Thyroid gland (tissue), 4 donors: ENCODE measurements around the gene CERS4. TPM values are rescaled to one million over a fixed set of nuclear protein-coding genes. Genes with fewer than 3 reads are reported as not detected.
"Not testable (repeated sequence)": the region's sequence is repeated elsewhere in the genome, so short reads cannot be mapped to it uniquely, and the experiment has no call there.

Experiments used
- DNase-seq, 2 donors: peaks; one replicate each; pipeline ENCODE4 v3.0.0-alpha.2; 2019
- H3K27ac ChIP-seq, 3 donors: fragments of 200-600 bp; sonication (generic); 1 replicate in 2 of 3; 2 replicates in 1 of 3; pipeline ENCODE4 v1.5.1; 2016 to 2019; ENCODE audit warnings: mild to moderate bottlenecking in 1 of 3, moderate library complexity in 1 of 3
- H3K27me3 ChIP-seq: fragments of 200-600 bp; sonication (generic); one replicate; pipeline ENCODE4 v1.5.1; 2019
- H3K36me3 ChIP-seq, 2 donors: fragments of 200-600 bp; sonication (generic); one replicate each; pipeline ENCODE4 v1.5.1; 2016 to 2019
- H3K4me1 ChIP-seq, 2 donors: fragments of 200-600 bp; sonication (generic); one replicate each; pipeline ENCODE4 v1.5.1; 2017 to 2019
- H3K4me3 ChIP-seq, 3 donors: fragments of 200-600 bp; sonication (generic); replicated peaks in 1 of 3; 1 replicate in 2 of 3; 2 replicates in 1 of 3; pipeline ENCODE4 v1.5.1; 2016; ENCODE audit warnings: mild to moderate bottlenecking in 1 of 3
- H3K9me3 ChIP-seq: fragments of 200-600 bp; sonication (generic); one replicate; pipeline ENCODE4 v1.5.1; 2017
- POLR2A ChIP-seq, 2 donors: fragments of 450-650 bp; IDR thresholded peaks; one replicate each; pipeline ENCODE4 v1.6.1; 2017; ENCODE audit warnings: antibody characterized with exemption in 2 of 2, mild to moderate bottlenecking in 2 of 2, moderate library complexity in 1 of 2
- WGBS, 2 donors: methylation state at CpG; one replicate each; pipeline ENCODE4 v1.1.5; 2017; 5-methylcytosine and 5-hydroxymethylcytosine counted together
- intact Hi-C: fragments of 100-400 bp; cut with DNase I; formaldehyde crosslinking; loops from one replicate; pipeline ENCODE4 v1.15.1; 2023
- total RNA-seq, 4 donors: library from RNA; depleted of rRNA; stranded (reverse); fragments of >200 nt; gene quantifications; one replicate each; pipeline ENCODE4 v1.2.3, GENCODE V29; 2016
- TF ChIP-seq, protein P1 (sequence below), 6 experiments: fragments of 200-600 bp in 3 of 6; fragments of 450-650 bp in 3 of 6; sonication (generic) in 3 of 6; IDR thresholded peaks; one replicate each; pipeline ENCODE4 v1.5.1; 2016 to 2019; ENCODE audit warnings: antibody characterized with exemption in 6 of 6, mild to moderate bottlenecking in 2 of 6, inconsistent platforms in 1 of 6, moderate library complexity in 1 of 6

CERS4 gene
- total RNA-seq, 4 donors from 2014 or later = 123 to 175 (median 144) TPM

DNA sequence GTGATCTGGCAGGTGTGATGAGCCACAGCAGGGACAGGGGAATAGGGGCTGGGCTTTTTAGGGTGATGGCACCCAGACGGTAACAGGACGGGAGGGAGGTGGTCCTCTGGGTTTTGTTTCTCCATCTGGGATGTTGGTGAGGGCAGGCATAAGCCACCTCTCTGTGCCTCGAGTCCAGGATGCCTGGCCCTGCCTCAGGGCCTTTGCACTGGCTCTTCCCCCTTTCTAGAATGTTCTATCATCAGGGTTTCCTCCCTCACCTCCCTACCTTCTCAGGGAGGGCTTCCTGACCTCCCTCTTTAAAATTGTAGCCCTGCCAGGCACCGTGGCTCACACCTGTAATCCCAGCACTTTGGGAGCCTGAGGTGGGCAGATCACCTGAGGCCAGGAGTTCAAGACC lies 6.6 kb downstream of the CERS4 start:
- TF ChIP-seq, protein P1, sequence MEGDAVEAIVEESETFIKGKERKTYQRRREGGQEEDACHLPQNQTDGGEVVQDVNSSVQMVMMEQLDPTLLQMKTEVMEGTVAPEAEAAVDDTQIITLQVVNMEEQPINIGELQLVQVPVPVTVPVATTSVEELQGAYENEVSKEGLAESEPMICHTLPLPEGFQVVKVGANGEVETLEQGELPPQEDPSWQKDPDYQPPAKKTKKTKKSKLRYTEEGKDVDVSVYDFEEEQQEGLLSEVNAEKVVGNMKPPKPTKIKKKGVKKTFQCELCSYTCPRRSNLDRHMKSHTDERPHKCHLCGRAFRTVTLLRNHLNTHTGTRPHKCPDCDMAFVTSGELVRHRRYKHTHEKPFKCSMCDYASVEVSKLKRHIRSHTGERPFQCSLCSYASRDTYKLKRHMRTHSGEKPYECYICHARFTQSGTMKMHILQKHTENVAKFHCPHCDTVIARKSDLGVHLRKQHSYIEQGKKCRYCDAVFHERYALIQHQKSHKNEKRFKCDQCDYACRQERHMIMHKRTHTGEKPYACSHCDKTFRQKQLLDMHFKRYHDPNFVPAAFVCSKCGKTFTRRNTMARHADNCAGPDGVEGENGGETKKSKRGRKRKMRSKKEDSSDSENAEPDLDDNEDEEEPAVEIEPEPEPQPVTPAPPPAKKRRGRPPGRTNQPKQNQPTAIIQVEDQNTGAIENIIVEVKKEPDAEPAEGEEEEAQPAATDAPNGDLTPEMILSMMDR (IDR thresholded peaks at IDR 0.05) = no peak
- no peak for TF ChIP-seq POLR2A (IDR thresholded peaks at IDR 0.05)
- no peak for DNase-seq
- no peaks in the 10 kb centered on the region for H3K27me3 ChIP-seq
- intact Hi-C loops = no loop called here
- H3K36me3 ChIP-seq = no peaks in the 10 kb centered on the region
- peaks cover 53 to 63% of the 10 kb centered on the region in 2 donors for H3K4me1 ChIP-seq
- peak overlapping the region in 1 of 3 donors; percentile 5 for H3K27ac ChIP-seq
- H3K9me3 ChIP-seq = no peaks in the 10 kb centered on the region
- WGBS, 2 donors = 94 to 96% methylated on average over 4 of the region's 4 CpGs
- H3K4me3 ChIP-seq = no peak overlapping the region

DNA sequence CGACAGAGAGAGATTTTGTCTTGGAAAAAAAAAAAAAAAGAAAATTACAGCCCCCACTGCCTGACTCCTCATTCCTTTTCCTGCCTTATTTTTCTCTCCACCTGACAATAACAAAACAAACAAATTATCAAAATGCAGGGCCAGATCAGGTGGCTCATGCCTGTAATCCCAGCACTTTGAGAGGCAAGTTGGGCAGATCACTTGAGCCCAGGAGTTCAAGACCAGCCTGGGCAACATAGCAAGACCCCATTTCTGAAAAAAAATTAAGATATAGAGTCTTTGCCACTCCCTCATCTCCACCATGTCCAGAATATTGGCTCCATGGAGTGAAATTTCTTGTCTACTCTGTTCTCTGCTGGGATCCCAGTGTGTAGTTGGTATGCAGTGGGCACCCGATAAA lies 7.2 kb downstream of the CERS4 start:
- Histone ChIP-seq H3K27me3 (no peaks in the 10 kb centered on the region), H3K4me1 (peaks cover 51 to 61% of the 10 kb centered on the region in 2 donors), H3K27ac (no peak overlapping the region), H3K9me3 (no peaks in the 10 kb centered on the region), H3K36me3 (no peaks in the 10 kb centered on the region), H3K4me3 (no peak overlapping the region)
- 46 to 96% methylated on average over 2 of the region's 2 CpGs for WGBS, 2 donors
- no peak for DNase-seq
- TF ChIP-seq POLR2A (IDR thresholded peaks at IDR 0.05) = no peak
- TF ChIP-seq, protein P1 (IDR thresholded peaks at IDR 0.05) = no peak
- intact Hi-C loops = no loop called here

DNA sequence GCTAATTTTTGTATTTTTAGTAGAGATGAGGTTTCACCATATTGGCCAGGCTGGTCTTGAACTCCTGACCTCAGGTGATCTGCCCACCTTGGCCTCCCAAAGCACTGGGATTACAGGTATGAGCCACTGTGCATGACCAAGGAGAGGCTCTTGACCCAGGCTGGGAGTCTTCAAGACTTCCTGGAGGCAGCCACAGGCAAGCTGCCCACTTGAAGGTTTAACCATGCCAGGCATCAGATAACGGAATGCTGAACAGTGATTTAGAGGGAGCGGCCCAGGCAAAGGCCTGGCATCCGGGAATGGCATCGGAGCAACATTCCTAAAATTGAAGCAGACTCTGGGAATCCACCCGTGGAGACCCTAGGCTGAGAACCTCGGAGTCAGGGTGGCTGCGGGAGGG lies 9.0 kb downstream of the CERS4 start:
- DNase-seq = peak; percentile 82 to 85
- WGBS, 2 donors = 52 to 70% methylated on average over 3 to 7 of the region's 7 CpGs

DNA sequence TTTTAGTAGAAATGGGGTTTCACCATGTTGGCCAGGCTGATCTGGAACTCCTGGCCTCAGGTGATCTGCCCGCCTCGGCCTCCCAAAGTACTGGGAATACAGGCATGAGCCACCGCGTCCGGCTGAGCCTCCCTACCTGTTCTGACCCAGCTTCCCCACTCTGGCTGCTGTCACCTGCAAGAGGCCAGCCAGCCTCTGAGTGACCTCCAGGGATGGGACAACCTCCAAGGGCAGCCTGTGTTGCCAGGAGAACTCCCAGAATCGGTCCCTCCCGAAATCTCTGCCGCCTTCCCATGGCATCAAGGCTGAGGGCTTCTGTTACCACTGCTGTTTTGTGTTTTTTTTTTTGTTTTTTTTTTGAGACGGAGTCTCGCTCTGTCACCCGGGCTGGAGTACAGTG lies 11.3 kb downstream of the CERS4 start:
- DNase-seq = no peak
- Histone ChIP-seq H3K9me3 (no peaks in the 10 kb centered on the region), H3K36me3 (no peaks in the 10 kb centered on the region), H3K27ac (peak overlapping the region; percentile 2 to 65 (median 59)), H3K4me3 (no peak overlapping the region), H3K4me1 (peaks cover 36% of the 10 kb centered on the region in 2 donors), H3K27me3 (no peaks in the 10 kb centered on the region)
- TF ChIP-seq, protein P1 (IDR thresholded peaks at IDR 0.05) = no peak
- TF ChIP-seq POLR2A (IDR thresholded peaks at IDR 0.05) = no peak
- 84 to 91% methylated on average over 11 of the region's 11 CpGs for WGBS, 2 donors
- intact Hi-C loops = no loop called here

More for the DNA sequence above, 9.0 kb downstream of the CERS4 start:
- H3K9me3 ChIP-seq, intact Hi-C loops, H3K4me3 ChIP-seq, H3K27me3 ChIP-seq, H3K36me3 ChIP-seq: not testable (repeated sequence)
- Histone ChIP-seq H3K27ac (peak overlapping the region; percentile 6 to 61 (median 38)), H3K4me1 (peaks cover 46 to 48% of the 10 kb centered on the region in 2 donors)

DNA sequence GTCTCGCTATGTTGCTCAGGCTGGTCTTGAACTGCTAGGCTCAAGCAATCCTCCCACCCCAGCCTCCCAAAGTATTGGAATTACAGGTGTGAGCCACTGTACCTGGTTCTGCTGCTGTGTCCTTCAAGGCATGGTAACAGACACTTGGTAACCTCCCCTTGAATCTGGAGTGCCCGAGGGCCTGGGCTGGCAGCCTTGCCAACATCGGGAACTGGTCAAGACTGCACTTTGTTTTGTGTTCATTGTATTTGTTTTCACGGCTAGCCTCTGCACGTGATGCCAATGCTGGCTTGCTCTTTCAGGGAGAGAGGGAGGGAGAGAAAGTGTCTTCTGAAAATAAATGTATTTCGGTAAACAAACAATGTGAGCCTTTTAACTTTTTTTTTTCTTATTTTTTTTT lies 12.0 kb downstream of the CERS4 start:
- intact Hi-C loops = no loop called here
- peak overlapping the region; percentile 68 to 91 (median 82) for H3K27ac ChIP-seq
- DNase-seq = peak; percentile 96 to 97
- 29 to 35% methylated on average over 6 of the region's 6 CpGs for WGBS, 2 donors
- H3K27me3 ChIP-seq = no peaks in the 10 kb centered on the region
- no peaks in the 10 kb centered on the region for H3K9me3 ChIP-seq
- H3K4me3 ChIP-seq = no peak overlapping the region
- no peaks in the 10 kb centered on the region for H3K36me3 ChIP-seq
- TF ChIP-seq, protein P1 (IDR thresholded peaks at IDR 0.05) = no peak
- TF ChIP-seq POLR2A (IDR thresholded peaks at IDR 0.05) = no peak
- peaks cover 34 to 35% of the 10 kb centered on the region in 2 donors for H3K4me1 ChIP-seq

DNA sequence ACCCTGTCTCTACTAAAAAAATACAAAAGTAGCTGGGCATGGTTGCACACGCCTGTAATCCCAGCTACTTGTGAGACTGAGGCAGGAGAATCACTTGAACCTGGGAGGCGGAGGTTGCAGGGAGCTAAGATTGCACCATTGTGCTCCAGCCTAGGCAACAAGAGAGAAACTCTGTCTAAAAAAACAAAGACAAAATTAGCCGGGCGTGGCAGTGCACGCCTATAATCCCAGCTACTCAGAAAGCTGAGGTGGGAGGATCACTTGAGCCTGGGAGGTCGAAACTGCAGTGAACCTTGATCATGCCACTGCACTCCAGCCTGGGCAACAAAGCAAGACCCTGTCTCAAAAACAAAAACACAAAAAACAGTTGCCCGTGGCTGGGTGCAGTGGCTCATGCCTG lies 14.3 kb downstream of the CERS4 start:
- WGBS, 2 donors = 36 to 43% methylated on average over 7 of the region's 7 CpGs
- intact Hi-C loops = not testable (repeated sequence)

More for the DNA sequence above, 14.3 kb downstream of the CERS4 start:
- H3K4me1 ChIP-seq = peaks cover 27 to 28% of the 10 kb centered on the region in 2 donors
- not testable (repeated sequence) for H3K36me3 ChIP-seq, H3K27me3 ChIP-seq, H3K9me3 ChIP-seq, H3K4me3 ChIP-seq
- peak overlapping the region in 2 of 3 donors; percentile 53 to 82 for H3K27ac ChIP-seq
- DNase-seq = peak; percentile 57 to 65
